HCEC 1CT (cell line): Measurements from ENCODE around the gene COL26A1.
"Not testable (repeated sequence)": the region's sequence is repeated elsewhere in the genome, so short reads cannot be mapped to it uniquely, and the experiment has no call there.

Experiments used
- DNase-seq: peaks from one replicate; pipeline ENCODE4 v3.0.0-alpha.2; 2017

The COL26A1 gene

DNA sequence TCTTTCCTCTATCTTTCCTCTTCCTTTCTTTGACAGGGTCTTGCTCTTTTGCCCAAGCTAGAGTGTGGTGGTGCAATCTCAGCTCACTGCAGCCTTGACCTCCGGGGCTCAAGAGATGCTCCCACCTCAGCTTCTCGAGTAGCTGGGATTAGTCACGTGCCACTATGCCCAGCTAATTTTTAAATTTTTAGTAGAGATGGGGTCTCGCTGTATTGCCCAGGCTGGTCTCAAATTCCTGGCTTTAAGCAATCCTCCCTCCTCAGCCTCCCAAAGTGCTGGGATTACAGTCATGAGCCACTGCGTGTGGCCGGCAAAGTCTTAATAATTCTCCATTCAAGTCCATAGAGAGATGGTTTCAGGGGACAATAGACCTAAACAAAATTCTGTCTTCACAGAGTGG, 40.2 kb downstream of the COL26A1 start:
- DNase-seq: no peak

GRCh38 chr7:101405474-101406067, 42.9 kb downstream of the COL26A1 start:
- no peak for DNase-seq

DNA sequence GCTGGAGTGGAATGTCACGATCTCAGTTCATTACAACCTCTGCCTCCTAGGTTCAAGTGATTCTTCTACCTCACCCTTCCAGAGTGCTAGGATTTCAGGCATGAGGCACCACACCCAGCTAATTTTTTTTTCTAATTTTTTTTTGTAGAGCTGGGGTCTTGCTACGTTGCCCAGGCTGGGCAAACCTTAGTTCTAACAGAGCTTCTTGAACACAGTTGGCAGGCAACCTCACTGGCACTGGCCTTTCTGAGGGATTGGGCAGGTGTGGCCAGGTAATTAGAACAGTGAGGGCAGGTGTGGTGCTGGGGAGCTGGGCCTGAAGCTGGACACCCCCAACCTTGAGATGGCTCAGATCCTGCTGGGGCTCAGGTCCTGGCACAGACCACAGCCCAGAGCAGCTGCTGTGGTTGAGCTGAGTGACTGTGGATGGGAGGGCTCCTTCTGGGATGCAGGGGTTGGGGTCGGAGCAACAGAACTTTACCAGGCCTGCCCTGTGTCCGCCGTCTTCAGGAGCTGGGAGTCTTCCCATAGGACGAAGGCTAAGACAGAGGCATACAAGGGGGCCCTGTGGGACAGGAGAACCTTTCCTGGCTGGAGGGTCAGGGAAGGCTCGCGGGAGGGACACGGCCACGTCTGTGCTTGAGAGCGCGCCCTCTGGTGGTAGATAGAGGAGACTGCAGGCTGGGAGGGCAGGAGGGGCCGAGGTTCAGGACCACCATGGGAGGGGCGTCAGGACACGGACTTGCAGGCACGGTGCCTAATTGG, 48.2 kb downstream of the COL26A1 start:
- no peak for DNase-seq

DNA sequence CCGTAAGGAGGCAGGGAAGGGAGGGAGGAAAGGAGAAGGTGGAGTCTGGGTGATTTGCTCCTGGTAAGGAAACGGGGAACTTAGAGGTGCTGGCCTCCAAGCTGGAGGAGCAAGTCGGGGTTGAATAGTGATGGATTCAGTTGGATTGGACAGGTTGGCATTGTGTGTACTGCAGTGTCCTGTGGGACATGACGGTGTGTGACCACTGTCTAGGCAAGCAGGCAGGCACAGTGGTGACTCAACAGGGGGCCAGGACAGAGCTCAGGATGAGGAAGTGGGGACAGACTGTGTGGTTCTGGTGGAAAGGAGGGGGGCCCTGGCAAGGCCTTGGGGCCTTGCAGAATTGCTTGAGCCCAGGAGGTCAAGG, 48.8 kb downstream of the COL26A1 start:
- no peak for DNase-seq

GRCh38 chr7:101412976-101413375, 50.3 kb downstream of the COL26A1 start:
- no peak for DNase-seq

DNA sequence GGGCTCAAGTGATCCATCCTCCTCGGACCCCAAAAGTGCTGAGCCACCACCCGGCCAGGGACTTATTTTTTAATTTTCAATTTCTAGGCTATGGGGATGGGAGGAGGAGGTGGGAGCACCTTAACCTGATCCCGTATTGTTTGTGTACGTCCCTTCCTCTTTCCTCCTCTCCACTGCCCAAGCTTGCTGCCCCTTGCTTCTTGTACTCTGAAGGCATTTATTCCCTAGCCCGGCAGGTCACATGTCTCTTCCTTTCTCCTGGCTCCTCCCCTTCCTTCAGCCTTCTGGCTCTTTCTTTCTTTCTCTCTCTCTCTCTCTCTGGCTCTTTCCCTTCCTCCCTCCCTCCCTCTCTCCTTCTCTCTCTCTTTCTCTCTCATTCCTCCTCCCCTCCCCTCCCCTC, 56.0 kb downstream of the COL26A1 start:
- DNase-seq: no peak

GRCh38 chr7:101419831-101420230, 57.2 kb downstream of the COL26A1 start:
- DNase-seq: no peak

DNA sequence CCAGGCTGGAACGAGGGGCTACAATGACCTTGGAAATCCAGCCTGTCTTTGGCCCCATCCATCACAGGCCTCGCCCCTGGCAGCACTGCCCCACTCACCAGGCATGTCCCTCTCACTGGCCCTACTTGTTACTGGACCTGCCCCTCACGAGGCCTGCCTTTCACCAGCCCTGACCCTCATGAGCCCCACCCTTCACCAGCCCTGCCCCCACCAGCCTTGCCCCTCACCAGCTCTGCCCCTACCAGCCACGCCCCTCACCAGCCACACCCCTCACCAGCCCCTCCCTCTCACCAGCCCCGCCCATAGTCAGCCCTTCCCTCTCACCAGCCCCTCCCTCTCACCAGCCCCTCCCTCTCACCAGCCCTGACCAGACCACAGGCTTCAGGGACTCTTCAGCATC, 57.8 kb downstream of the COL26A1 start:
- no peak for DNase-seq

DNA sequence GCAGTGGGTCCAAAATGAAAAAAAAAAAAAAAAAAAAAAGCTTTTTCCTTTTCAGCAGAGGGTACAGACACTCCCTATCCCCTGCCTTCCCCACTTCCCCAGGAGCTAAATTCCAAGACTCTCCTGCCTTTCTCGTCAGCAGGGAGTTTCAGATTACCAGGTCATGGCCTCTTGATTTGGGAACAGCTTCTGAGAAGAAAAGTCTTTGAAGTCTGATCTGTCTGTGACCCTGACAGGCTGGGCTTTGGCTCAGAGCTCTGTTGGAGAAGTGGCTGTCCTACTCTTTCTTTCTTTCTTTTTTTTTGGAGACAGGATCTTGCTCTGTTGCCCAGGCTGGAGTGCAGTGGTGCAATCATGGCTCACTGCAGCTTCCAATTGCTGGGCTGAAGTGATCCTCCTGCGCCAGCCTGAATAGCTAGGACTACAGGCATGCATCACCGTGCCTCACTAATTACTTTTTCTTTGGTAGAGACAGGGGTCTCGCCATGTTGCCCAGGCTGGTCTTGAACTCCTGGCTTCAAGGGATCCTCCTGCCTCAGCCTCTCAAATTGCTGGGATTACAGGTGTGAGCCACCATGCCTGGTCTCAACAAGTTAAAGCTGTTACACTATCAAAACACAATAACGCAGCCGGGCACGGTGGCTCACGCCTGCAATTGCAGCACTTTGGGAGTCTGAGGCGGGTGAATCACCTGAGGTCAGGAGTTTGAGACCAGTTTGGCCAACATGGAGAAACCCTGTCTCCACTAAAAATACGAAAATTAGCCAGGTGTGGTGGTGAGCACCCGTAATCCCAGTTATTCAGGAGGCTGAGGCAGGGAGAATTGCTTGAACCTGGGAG, 59.9 kb downstream of the COL26A1 start:
- DNase-seq: no peak

DNA sequence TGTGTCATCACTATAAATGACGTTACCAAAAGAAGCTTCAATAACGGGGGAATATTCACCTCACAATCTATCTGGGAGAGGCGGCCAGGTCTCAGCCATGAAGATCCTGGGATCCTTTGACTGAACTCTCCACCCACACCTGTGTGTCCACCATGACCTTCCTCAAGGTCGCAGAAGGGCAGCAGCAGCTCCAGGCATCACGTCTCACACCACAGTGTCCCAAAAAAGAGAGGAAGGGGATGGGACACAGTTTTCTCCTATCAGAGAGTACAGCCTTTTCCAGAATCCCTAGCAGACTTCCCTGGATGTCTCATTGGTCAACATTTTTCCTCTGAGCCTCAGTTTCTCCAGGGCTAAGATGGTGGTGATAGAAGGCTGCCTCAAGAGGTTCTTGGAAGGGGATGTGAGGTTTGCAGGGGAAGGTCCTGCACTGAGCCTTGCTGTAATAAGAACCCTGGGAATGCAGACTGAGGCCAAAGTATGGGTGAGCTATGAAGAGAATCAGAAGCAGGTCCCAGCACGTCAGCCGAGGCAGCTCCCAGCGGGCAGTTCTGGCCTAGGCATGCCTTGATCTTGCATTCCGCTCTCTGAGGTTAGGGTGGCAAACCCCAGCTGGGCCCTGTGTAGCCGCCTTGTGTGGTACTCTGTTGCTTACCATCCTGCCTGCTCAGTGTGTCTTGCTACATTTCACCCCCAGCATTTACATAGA, 63.8 kb downstream of the COL26A1 start:
- DNase-seq: no peak

DNA sequence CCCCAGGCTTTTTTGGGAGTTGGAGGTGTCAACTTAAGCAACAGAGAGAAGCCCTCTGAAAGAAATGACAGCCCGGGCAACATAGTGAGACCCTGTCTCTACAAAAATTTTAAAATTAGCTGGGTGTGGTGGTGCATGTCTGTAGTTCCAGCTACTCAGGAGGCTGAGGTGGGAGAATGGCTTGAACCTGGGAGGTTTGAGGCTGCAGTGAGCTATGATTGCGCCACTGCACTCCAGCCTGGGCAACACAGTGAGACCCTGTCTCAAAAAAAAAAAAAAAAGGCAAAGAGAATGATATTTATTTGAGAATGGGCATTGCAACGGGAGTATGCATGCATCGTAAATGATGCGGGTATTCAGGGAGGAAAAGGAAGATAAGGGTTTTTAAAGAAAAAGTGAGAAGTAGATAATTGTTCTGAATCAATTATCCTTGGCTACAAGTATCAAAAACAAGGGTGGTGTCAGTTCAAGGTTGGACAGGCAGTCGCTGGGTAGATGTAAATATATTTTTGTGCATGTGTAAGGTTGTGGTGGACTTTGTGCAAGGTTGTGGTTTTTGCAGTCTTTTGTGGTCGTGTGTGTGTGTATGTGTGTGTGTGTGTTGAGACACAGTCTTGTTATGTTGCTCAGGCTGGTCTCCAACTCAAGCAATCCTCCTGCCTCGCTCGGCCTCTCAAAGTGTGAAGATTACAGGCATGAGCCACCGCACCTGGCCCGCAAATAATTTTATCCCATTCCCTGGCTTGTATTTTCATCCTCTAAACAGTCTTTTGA, 65.6 kb downstream of the COL26A1 start:
- no peak for DNase-seq

DNA sequence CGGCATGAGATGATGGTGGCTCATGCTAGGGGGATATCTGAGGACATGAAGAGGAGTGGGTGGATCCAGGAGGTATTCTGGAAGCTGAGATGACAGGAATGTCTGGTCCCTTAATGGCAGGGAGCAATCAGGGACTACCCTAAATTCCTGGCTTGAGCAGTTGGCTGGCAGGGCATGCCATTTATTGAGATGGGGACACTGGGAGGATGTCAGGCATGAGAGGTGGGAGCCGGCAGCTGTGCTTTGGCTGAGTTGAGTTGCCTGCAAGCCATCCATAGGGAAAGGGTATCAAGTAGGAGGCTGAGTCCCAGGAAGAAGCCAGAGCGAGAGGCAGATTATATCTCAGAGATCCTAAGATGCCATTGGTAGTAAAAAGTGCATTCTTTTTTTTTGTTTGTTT, 69.6 kb downstream of the COL26A1 start:
- no peak for DNase-seq

DNA sequence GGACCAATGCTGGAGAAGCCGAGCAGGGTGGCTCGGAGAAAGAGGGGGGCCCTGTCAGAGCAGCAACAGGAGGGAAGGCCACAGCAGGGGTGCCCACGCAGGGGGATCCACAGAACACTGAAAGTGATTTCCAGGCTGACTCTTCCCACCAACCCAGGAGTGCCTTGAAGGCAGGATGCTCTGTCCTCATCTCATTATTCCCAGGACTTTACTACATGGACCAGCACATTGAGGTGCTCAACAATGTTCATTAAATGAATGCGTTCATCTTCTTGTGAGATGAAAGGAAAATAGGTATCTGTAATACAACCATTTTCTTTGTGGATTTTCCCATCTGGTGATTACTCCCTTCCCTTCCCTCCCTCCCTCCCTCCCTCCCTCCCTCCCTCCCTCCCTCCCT, 71.0 kb downstream of the COL26A1 start:
- DNase-seq: no peak

DNA sequence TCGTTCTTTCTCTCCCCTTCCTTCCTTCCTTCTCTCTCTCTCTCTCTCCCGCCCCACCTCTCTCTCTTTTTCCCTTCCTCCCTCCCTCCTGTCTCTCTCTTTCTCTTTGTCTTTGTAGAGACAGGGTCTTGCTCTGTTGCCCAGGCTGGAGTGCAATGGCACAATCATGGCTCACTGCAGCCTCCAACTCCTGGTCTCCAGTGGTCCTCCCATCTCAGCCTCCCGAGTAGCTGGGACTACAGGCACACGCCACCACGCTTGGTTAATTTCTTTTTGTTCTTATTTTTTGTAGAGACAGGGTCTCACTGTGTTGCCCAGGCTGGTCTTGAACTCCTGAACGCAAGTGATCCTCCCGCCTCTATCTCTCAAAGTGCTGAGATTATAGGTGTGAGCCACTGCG, 71.5 kb downstream of the COL26A1 start:
- not testable (repeated sequence) for DNase-seq

DNA sequence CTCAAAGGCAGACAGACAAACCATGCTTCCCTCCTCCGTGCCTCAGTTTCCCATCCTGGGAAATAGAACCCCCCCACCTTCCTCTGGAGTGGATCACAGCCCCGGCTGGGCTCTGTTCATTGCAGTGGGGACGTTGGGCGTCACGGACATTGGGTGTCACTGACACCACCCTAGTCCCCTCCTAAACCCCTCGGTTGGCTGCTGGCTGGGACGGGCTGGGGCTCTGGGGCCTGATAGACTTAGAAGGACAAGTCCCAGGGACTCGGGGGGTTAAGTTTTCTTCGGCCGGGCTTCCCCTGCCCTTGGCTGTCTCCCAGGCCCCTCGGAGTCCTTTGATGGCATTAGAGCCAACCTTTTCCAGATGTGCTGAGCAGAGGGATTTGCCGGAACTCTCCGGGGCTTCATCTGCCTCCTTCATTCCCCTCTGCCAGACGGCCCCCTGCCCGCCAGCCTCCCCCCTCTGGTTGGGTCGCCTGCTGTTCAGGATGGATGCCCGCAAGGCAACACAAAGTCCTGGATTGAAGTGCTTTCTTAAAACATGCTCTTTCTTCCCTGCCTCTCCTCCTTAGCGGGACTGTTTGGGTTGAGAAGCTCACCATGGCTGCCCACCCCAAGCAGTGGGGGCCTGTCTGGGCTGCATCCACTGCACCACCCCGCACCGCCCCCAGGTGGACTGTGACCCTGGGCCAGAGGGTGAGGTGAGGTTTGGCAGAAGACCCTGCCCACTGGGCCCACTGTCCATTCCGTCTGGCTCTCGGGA, 73.0 kb downstream of the COL26A1 start:
- DNase-seq: no peak

- no peak for DNase-seq
Measured at GRCh38 chr7:101436221-101436735, 73.6 kb downstream of the COL26A1 start.

GRCh38 chr7:101436857-101437576, 74.3 kb downstream of the COL26A1 start:
- DNase-seq: no peak

DNA sequence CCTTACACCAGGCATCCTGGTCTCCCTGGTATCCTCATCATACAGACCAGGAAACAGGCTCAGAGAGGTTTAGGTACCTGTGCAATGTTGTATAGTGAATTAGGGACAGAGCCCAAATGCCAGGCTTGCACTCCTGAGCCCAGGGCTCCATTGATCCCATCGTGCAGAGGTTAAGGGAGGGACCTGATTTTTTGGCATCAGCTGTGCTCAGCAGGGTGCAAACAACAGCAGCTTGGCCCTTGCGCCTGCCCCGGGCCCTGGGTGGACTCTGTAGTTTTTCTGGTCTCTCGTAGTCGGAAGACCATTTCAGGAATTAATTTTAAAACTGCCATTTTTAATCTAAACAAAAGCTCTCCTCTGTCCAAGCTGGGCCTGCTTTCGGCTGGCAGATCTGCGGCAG, 79.2 kb downstream of the COL26A1 start:
- no peak for DNase-seq

GRCh38 chr7:101442426-101443070, 79.9 kb downstream of the COL26A1 start:
- no peak for DNase-seq

DNA sequence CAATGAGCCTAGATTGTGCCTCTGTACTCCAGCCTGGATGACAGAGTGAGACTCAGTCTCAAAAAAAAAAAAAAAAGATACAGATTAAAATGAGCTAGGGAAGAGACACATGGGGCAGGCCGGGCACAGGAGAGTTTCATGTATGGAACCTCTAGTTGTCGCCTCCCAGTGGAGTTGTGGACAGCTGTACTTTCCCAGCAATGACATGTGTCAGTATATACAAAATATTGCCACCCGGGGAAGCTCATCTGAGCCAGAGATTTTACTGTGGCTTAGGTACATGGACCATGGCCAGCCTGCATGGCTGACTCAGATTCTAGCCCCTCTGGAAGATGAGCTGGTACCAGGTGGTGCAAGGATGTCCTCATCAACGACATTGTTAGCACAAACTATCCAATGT, 87.4 kb downstream of the COL26A1 start:
- no peak for DNase-seq
